HG02885 (cell line): Measurements from ENCODE around the gene GNAS.
"Not testable (repeated sequence)": the region's sequence is repeated elsewhere in the genome, so short reads cannot be mapped to it uniquely, and the experiment has no call there.

Source experiments
- ATAC-seq: cut with Tn5 transposase; IDR thresholded peaks from one replicate; pipeline ENCODE4 v1.9.1; 2021; ENCODE audit warnings: mild to moderate bottlenecking; ENCODE audit not compliant: unreplicated experiment, poor library complexity

Gene GNAS

DNA sequence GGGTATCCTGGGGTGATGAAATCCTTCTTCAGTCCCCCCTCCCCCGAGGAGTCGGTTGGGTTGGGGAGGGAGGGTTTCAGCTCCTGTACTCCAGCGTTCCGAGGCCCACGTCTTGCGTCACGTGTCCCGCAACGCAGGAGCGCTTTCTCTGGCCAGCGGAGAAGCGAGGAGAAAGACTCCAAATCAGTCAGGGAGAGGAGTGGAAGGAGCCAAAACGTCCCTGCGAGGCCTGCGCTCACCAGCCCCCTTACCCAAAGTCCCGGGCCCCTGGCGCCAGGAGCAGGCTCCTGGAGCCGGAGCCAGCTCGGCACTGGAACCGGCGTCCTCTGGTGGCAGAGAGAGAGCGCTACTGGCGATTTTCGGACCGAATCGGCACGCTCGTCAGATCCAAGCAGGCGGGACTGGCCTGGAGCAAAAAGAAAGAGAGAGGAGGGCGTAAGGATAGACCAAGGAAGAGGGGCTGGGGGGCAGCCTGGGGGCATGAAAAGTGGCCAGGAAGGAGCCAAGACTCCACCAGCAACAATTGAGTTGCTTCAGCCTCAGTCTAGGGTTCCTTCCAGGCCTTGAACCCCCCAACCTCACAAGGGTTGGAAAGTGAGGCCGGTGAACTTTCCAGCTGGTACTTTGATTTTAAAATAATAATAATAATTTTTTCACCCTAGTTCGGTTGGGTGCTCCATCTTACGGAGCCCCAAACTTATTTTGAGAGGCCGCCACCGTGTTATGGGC lies at the start of gene GNAS:
Gene GNAS, plus strand, starts transcription at position 174 of the 729 bp plus-strand sequence.
- no peak for ATAC-seq

DNA sequence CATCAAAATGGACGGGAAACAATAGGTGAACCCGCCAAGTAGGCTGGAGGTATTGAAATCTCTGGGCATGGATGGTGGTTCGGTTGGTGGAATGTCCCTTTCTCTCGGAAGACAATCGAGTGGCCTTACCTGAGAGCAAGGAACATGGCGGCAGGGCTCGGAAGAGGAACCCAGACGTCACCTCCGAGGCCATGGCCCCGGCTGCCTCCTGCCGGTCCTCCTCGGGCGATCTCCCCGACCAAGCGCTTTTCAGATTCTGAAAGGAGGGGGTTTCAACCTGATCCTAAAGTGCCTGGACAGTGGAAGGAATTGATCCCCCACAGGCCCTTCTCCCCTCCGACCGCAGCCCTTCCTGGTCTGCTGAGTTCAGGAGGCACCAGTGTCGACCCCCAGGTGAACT lies 49.0 kb upstream of the GNAS start:
- no peak for ATAC-seq

- no peak for ATAC-seq
Observed at GRCh38 chr20:58807801-58808200, 44.7 kb upstream of the GNAS start.

DNA sequence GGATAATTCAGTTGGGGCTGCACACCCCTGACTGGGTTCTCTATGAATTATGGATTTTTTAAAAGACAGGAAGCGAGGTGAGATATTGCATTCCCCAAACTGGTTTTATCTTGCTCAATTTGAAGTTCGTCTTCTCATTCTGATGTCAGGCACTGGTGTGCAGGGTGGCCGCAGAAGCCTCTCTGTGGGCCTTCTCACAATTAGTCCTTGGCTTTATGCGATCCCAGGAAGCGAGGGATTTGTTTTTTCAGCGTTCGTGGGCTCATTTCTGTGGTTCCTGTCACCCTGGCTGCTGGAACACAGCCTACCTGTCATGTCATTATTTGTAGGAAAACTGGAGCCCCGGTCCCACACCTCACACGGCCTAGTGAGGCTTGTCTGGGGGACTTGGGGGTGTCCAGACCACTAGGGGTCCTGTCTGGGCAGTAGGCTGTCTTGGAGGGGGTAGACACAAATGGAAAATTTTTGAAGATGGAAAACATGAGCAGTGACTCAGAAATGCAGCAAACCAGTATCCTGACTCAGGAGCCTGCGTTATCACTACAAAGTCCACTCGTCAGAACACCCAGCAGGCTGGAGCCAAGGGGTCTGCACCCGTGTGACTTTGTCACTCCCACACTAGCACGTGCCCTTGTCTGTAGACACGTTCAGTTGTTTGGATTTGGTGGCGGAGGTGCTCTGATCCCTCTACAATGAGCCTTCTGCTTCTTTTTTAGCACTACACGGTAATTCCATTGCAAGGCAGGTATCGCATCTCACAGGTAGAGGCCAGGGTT lies 44.1 kb upstream of the GNAS start:
- no peak for ATAC-seq

- ATAC-seq, result no peak
Observed at GRCh38 chr20:58810116-58810878, 42.2 kb upstream of the GNAS start.

DNA sequence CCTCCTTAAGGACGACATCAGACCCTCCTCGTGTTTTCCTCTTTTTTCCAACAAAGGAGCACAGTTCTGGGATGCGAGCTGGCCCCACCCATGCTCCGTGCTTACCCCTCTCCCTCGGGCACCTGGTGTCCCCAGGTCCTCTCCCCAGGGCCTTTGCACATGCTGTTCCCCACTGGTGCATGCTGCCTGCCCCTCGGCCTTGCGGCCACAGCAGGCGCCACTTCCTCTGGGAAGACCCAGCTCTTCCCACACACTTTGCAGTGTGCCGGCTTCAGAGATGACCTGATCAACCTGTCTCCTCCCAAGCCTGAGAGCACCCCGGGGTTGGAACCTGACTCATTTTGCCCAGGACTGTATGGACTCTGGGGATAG lies 41.7 kb upstream of the GNAS start:
- no peak for ATAC-seq

DNA sequence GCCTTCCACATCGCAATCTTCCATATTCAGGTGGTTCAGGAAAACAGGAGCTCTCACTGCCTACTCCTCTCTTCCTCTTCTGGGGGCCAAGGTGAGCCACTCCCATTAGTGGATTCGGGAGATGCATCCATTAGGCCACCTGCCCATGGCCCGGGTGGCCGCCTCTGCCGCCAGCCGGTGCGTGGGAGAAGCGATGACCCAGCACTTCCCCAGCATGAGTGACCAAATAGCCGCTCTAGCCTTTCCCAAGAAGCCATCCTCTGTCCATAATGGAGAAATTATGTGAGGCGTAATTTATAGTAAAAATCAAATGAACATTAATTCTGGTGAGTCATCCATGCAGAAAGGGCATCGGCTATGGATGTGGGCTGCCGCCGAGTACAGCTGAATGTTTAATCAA lies 41.2 kb upstream of the GNAS start:
- no peak for ATAC-seq

GRCh38 chr20:58813369-58813768 lies 39.1 kb upstream of the GNAS start:
- ATAC-seq, result no peak

DNA sequence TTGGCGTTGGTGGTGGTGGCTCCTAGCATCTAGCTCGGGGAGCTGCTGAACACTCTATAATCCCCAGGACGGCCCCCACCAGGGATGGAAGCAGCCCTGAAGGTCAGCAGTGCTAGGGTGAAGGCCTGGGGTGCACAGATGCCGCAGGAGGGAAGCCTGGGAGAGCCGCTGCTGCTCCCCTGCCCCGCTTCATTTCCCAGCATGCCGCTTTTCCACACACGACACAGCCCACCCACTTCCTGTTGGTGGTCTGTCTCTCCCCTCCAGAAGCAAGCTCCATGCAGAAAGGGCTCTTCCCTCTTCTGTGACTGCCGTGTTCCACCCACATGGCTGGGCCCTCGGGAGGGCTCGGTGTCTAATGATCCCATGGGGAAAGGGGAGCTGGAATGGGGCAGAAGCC lies 37.1 kb upstream of the GNAS start:
- ATAC-seq, result no peak

DNA sequence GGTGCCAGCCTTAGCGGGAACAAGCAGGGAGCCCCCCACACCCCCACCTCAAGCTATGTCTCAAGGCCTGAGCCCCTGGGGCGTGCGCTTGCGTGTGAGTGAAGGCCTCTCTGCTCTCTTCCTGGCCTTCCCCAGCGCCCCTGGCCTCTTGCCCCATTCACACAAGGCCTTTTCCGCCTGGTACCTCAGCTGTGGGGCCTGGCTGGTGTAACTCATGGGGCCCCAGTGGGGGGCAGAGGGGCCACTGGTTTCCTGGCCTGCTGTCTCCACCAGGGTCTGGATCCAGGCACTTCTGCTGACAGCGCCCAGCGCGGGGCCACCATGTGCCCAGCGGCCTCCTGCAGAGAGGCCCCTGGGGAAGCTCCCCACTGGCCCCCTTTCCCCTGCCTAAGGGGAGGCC lies 36.5 kb upstream of the GNAS start:
- no peak for ATAC-seq

DNA sequence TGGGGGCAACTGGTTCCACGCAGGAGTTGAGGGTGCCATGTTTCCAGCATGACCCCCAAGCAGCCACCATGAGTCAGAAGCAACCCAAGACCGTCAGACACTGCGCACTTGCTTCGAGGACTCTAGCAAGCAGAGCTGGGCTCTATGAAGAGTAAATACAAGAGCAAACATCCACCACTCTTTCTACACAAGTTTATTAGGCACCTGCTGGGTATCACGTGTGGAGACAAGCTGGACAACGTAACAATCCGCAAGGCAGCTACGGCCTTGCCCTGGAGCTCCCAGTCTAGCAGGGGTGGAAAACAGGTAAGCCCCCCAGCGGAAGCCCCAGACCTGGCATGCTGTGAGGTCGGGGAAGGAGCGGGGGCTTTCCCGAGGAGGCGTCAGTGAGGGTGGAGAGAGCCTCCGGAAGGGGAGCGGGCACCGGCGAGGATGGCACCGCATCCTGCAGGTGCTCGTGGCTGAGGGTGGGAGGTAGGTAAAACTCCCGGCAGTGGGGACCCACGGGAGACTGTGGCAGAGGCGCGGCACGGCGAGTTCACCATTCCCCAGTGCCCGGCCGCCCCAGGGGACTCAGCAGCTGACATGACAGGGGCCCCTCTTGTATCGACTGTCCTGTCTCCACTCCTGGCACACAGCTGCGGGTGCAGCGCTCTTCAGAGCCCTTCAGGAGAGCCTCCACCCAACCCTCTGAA lies 35.4 kb upstream of the GNAS start:
- ATAC-seq, result no peak

- ATAC-seq, result no peak
Observed at GRCh38 chr20:58817748-58818147, 34.8 kb upstream of the GNAS start.

GRCh38 chr20:58818586-58819285 lies 33.8 kb upstream of the GNAS start:
- no peak for ATAC-seq

DNA sequence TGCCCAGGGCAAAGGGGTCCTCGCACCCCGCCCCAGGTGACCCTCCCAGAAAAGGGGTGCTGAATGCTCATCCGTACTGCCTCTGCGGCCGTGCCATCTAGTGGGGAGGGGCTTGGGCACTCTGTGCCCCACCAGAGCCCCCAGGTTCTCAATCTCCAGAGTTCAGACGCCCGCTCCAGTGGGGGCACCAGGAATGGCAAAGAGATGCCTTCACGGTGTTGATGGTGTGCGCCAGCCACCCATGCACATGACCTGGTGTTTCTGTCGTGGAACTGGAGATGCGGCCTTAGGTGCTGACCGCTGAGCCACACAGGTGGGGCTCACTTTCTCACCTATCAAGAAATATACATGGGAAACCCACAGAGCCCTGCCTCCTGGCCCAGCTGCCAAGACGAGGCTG lies 32.6 kb upstream of the GNAS start:
- ATAC-seq, result no peak

DNA sequence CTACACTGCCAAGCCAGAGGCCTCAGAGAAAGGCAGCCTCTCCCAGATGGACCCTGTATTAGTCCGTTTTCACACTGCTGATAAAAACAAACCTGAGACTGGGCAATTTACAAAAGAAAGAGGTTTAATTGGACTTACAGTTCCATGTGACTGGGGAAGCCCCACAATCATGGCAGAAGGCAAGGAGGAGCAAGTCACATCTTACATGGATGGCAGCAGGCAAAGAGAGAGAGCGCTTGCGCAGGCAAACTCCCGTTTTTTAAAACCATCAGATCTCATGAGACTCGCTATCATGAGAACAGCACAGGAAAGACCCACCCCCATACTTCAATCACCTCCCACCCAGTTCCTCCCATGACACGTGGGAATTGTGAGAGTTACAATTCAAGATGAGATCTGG lies 32.0 kb upstream of the GNAS start:
- ATAC-seq, result not testable (repeated sequence)

DNA sequence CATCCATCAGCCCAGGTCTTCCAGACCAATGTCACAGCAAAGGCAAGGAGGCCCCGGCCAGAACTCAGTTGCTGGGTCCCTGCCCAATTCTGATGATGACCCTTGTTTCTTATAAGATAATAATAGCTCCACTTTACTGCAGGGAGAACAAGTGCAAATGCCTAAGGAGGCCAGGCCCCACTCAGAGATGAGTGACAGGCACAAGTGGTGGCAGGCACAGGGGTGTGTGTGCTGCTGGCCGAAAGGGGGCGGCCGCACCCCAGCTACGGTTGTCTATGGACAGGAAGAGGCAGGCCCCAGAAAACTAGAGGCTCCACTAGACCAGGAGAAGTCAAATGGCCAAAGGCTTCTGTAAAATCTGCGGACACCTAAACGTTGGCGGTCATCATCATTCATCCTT lies 30.4 kb upstream of the GNAS start:
- ATAC-seq, result no peak

GRCh38 chr20:58822748-58823730 lies 29.5 kb upstream of the GNAS start:
- no peak for ATAC-seq

DNA sequence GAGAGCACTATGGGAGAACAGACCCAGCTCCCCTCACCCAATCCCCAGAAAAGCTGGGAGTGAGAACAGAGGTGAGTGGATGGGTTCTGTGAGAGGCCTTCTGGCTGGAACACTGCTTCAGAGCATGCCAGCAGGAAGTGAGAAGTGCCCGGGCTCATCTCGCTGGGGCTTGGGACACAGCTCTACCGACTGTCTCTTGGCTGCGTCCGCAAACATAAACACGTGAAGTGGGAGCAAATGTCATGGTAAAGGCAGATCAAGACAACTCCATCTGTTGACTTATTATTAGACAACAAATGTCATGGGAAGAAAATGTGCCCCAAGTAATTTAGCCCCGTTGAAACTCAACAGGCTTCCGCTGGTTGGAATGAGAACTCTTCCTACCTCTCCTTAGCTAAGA lies 27.7 kb upstream of the GNAS start:
- ATAC-seq, result no peak

- ATAC-seq, result no peak
Observed at GRCh38 chr20:58825450-58825849, 27.1 kb upstream of the GNAS start.
